ENCODE data around the gene EMILIN1.
A peak's percentile ranks its signal among the peaks of the same experiment; 100 is the strongest.
"Not testable (repeated sequence)": the region's sequence is repeated elsewhere in the genome, so short reads cannot be mapped to it uniquely, and the experiment has no call there.

The EMILIN1 gene

GRCh38 chr2:27095745-27096651 lies 17.6 kb downstream of the EMILIN1 start:
- peak; percentile 61 for DNase-seq

GRCh38 chr2:27096748-27097297 lies 18.4 kb downstream of the EMILIN1 start:
- DNase-seq = no peak

- no peak for DNase-seq
Observed at GRCh38 chr2:27097341-27097740, 18.9 kb downstream of the EMILIN1 start.

GRCh38 chr2:27099334-27099955 lies 21.0 kb downstream of the EMILIN1 start:
- no peak for DNase-seq

- DNase-seq = no peak
Observed at GRCh38 chr2:27100036-27100435, 21.6 kb downstream of the EMILIN1 start.

- no peak for DNase-seq
Observed at GRCh38 chr2:27102329-27102728, 23.9 kb downstream of the EMILIN1 start.

GRCh38 chr2:27105981-27106380 lies 27.6 kb downstream of the EMILIN1 start:
- DNase-seq = no peak

- no peak for DNase-seq
Observed at GRCh38 chr2:27108221-27108620, 29.8 kb downstream of the EMILIN1 start.

- DNase-seq = no peak
Observed at GRCh38 chr2:27109083-27109482, 30.7 kb downstream of the EMILIN1 start.

GRCh38 chr2:27110603-27111352 lies 32.4 kb downstream of the EMILIN1 start:
- not testable (repeated sequence) for DNase-seq

- DNase-seq = not testable (repeated sequence)
Observed at GRCh38 chr2:27111392-27112078, 33.1 kb downstream of the EMILIN1 start.

GRCh38 chr2:27115519-27115918 lies 37.1 kb downstream of the EMILIN1 start:
- DNase-seq = no peak

GRCh38 chr2:27117995-27118524 lies 39.6 kb downstream of the EMILIN1 start:
- DNase-seq = no peak

- DNase-seq = peak; percentile 17
Observed at GRCh38 chr2:27118525-27119329, 40.3 kb downstream of the EMILIN1 start, which contains the start of gene CGREF1. Gene CGREF1, minus strand, starts transcription at chr2:27119128. Its CDS starts 14,762 bp downstream, at chr2:27104366.

GRCh38 chr2:27119330-27119670 lies 40.9 kb downstream of the EMILIN1 start:
- DNase-seq = not testable (repeated sequence)

GRCh38 chr2:27121906-27122305 lies 43.5 kb downstream of the EMILIN1 start:
- no peak for DNase-seq

- no peak for DNase-seq
Observed at GRCh38 chr2:27122791-27123190, 44.4 kb downstream of the EMILIN1 start.

GRCh38 chr2:27123302-27124150 lies 45.1 kb downstream of the EMILIN1 start, which contains the start of gene ABHD1:
Gene ABHD1, plus strand, starts transcription at chr2:27123815. Its CDS starts 134 bp downstream, at chr2:27123949.
- DNase-seq = peak; percentile 79

- DNase-seq = no peak
Observed at GRCh38 chr2:27125104-27125503, 46.7 kb downstream of the EMILIN1 start.

- no peak for DNase-seq
Observed at GRCh38 chr2:27126252-27126710, 47.9 kb downstream of the EMILIN1 start.

All from CD4-positive, alpha-beta T cell treated with Interleukin-10 for 1 hour (primary cell).